Fibroblast of skin of left biceps (primary cell): ENCODE data around the gene RANBP2.
A peak's percentile ranks its signal among the peaks of the same experiment; 100 is the strongest.
"Not testable (repeated sequence)": the region's sequence is repeated elsewhere in the genome, so short reads cannot be mapped to it uniquely, and the experiment has no call there.

Experiments
- DNase-seq, 2 experiments: peaks; one replicate each; pipeline ENCODE4 v3.0.0-alpha.2; 2013; ENCODE audit warnings: low read depth in 2 of 2

Gene RANBP2

DNA sequence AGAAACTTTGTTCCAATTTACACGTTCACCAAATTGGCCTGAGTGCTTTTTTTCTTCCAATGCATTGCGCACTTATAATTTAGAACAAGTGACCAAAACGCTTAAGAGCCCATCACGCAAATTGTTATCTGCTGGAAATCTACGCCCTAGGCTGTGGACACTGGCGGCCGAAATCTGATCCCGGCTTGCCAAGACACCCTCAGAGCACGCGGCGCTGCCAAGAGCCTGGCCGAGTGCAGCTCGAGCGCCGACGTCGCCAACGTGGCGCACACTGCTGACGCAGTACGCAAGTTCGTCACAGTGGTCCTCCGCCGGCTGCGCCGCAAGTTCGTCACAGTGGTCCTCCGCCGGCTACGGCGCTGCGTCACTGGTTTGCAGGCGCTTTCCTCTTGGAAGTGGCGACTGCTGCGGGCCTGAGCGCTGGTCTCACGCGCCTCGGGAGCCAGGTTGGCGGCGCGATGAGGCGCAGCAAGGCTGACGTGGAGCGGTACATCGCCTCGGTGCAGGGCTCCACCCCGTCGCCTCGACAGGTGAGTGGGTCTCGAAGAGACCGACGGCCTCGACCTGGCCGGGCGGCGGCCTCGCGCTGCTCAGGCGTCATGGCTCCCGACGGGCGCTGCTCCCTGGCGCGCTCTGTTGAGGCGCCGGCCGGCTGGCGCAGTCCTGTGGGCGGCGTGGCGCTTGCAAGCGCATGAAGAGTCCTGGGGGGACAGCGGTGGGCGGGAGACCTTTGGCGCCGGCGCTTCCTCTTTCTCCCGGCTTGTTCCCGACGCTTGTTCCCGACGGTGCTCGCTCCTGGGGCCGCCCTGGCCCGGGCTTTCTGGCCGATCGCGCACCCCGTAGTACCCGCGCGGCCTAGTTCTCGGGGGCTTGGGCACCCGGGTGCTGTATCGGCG is at the start of gene RANBP2:
Gene RANBP2, plus strand, starts transcription at position 334 of the 896 bp plus-strand sequence. Its CDS starts 125 bp downstream, at position 459.
- DNase-seq, result peak; percentile 92 to 93

DNA sequence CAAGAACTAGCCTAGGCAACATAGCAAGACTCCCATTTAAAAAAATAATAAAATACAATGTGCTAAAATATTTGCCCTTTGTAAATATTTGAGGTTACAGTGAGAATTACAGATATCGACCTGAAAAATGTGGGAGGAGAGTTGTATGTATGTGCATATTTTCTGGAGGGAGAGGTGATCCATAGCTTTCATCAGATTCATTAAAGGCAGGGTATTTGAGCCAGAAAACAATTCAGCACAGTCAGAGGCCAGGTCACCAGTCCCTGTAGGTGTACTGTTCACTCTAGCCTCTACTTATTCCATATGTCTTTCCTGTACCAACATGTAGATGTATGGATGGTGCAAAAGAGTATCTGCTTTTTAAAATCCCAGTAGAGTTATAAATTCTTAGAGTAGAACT is 49.0 kb upstream of the RANBP2 start:
- DNase-seq, result not testable (repeated sequence)

DNA sequence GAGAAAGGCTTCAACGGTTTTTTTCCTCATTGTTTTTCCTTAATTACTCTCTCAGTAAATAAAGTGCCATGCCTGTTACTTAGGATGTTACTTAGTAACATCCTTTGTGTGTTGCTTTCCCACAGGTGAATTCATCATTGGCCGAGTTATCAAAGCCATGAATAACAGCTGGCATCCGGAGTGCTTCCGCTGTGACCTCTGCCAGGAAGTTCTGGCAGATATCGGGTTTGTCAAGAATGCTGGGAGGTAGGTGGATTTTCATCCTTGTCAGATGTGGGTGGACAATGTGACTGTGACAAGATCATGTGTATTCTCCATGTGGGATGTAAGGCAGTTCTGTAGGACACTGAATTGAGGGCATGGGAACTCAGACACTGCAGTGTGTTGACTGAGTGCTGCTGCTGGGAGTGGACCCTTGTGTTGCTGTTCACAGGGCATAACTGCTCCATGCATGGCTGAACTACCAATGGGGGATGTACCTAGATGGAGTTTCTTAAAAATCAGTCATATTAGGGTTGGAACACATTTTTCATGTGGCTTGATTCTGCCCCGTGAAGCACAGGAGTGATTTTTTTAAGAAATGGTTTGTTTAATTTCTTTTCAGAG is 47.0 kb upstream of the RANBP2 start:
- DNase-seq, result not testable (repeated sequence)

DNA sequence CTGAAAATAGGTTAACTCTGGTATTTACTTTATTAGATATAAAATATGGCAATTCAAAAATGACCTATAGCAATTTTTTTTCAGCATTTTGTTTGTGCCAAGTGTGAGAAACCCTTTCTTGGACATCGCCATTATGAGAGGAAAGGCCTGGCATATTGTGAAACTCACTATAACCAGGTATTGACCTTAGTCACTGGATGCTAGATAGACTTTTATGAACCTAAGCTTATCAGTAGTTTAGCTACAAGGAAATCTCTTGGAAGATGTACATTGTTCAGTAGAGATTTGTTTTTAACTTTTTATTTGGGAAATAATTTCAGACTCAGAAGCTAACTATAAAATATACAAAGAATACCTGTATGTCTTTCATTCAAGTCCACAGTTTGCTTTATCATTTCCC is 42.8 kb upstream of the RANBP2 start:
- not testable (repeated sequence) for DNase-seq

DNA sequence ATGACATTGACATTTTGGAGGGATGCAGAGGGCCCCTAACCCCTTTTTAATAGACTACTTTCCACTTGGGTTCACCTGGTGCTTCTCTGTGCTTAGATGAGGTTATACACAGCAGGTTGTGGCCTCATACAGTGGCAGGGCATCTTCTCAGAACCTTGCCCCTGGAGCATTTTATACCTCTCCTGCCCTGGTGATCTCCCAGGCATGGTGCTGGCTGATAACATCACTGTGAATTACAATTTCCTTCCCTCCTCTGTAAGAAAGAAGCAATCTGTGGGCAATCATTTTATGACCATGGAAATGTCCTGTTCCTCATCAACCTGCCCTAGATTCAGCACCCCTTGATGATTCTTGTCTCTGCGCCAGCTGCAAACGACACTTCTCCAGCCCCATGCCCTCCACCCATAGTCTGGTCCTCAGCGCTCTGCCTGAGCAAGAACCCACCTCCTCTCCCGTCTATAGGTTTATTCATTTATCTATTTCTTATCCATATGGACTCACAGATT is 42.0 kb upstream of the RANBP2 start:
- not testable (repeated sequence) for DNase-seq

GRCh38 chr2:108678198-108678651 is 41.1 kb upstream of the RANBP2 start:
- peak; percentile 39 to 40 for DNase-seq

GRCh38 chr2:108680805-108681204 is 38.5 kb upstream of the RANBP2 start:
- DNase-seq, result not testable (repeated sequence)

- not testable (repeated sequence) for DNase-seq
These were observed 30.2 kb upstream of the RANBP2 start for GRCh38 chr2:108688818-108689756.

GRCh38 chr2:108690001-108690400 is 29.3 kb upstream of the RANBP2 start:
- DNase-seq, result not testable (repeated sequence)

- DNase-seq, result no peak
These were observed 27.8 kb upstream of the RANBP2 start for GRCh38 chr2:108691447-108691846.

GRCh38 chr2:108701208-108701607 is 18.1 kb upstream of the RANBP2 start:
- DNase-seq, result no peak

- no peak for DNase-seq
These were observed 17.5 kb upstream of the RANBP2 start for GRCh38 chr2:108701806-108702205.

DNA sequence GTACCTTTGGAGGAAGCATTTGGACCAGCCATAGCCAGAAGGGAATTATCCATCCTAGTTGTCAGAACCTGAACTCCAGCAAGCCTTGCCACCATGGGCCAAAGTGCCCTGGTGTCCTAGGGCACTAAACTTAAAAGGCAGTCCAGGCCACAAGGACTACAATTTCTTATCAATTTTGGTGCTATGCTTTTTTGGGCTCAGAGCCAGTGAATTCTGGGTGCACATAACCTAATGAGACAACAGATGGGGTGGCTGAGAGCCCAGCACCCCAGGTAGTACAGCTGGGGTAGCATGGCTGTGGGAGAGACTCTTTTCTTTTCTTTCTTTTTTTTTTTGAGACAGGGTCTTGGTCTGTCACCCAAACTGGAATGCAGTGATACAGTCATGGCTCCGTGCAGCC is 14.4 kb upstream of the RANBP2 start:
- no peak for DNase-seq

GRCh38 chr2:108707300-108707699 is 12.0 kb upstream of the RANBP2 start:
- no peak for DNase-seq

DNA sequence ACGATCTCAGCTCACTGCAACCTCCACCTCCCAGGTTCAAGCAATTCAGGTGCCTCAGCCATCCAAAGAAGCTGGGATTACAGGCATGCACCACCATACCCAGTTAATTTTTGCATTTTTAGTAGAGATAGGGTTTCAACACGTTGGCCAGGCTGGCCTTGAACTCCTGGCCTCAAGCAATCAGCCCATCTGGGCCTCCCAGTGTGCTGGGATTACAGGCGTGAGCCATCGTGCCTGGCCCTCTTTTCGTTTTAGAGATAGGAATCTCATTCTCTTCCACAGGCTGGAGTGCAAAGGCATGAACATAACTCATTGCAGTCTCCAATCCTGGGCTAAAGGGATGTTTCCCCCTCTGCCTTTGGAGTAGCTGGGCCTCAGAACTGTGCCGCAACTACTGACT is 2.3 kb upstream of the RANBP2 start:
- not testable (repeated sequence) for DNase-seq

DNA sequence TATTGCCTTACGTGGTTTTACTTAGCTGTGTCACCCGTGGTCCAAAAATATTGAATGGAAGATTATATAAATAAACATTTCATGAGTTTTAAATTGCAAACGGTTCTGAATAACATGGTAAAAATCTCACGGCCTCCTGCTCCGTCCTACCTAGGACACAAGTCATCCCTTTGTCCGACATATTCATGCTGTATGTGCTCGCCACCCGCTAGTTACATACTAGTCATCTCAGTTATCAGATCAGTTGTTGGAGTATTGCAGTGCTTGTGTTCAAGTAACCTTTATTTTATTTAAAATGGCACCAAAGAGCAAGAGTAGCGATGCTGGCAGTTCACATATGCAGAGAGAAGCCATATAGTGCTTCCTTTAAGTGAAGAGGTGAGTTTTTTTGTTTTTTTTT is 6.8 kb downstream of the RANBP2 start:
- not testable (repeated sequence) for DNase-seq

- DNase-seq, result not testable (repeated sequence)
These were observed 15.4 kb downstream of the RANBP2 start for GRCh38 chr2:108734656-108735055.

- not testable (repeated sequence) for DNase-seq
These were observed 38.7 kb downstream of the RANBP2 start for GRCh38 chr2:108757973-108758372.

DNA sequence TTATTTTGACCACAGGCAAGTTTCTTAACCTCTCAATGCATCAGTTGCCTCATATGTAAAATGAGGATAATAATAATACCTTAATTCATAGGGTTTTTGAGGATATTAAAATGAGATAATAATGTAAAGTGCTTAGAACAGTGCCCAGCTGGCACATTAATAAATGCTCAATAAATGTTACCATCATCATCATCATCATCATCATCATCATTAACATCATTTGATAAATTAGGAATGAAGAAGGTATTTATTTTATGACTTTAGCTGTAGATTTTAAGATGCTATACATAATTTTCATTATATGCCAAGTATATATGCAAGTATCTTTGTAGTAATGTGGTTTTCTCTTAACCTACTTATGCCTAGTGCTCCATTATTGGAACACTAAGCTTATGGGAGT is 43.3 kb downstream of the RANBP2 start:
- not testable (repeated sequence) for DNase-seq

DNA sequence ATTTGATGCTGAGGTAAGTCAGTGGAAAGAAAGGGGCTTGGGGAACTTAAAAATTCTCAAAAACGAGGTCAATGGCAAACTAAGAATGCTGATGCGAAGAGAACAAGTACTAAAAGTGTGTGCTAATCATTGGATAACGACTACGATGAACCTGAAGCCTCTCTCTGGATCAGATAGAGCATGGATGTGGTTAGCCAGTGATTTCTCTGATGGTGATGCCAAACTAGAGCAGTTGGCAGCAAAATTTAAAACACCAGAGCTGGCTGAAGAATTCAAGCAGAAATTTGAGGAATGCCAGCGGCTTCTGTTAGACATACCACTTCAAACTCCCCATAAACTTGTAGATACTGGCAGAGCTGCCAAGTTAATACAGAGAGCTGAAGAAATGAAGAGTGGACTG is 47.4 kb downstream of the RANBP2 start:
- not testable (repeated sequence) for DNase-seq

GRCh38 chr2:108767859-108768258 is 48.6 kb downstream of the RANBP2 start:
- not testable (repeated sequence) for DNase-seq
